ENCODE data around the gene CRADD. TPM values are rescaled to one million over a fixed set of nuclear protein-coding genes. Genes with fewer than 3 reads are reported as not detected.

Gene CRADD
- total RNA-seq, 1 donor from 2014 or later = 18.8 TPM

GRCh38 chr12:93786656-93787397 lies 109.7 kb downstream of the CRADD start:
- Mint-ChIP-seq H3K27me3 (ENCODE audit: unreplicated experiment) (peaks cover 2% of the 10 kb centered on the region), H3K4me3 (ENCODE audit: unreplicated experiment) (no peak overlapping the region), H3K9me3 (ENCODE audit: unreplicated experiment) (peaks cover 9% of the 10 kb centered on the region), H3K36me3 (ENCODE audit: unreplicated experiment) (no peaks in the 10 kb centered on the region), H3K27ac (ENCODE audit: unreplicated experiment) (no peak overlapping the region), H3K4me1 (ENCODE audit: low read depth, unreplicated experiment) (peaks cover 31% of the 10 kb centered on the region)
- no peak for TF ChIP-seq CTCF (IDR thresholded peaks at IDR 0.05; ENCODE audit: partially characterized antibody, unreplicated experiment)
- no peak for DNase-seq

- no peak for DNase-seq
- peaks cover 2% of the 10 kb centered on the region for H3K27me3 Mint-ChIP-seq (ENCODE audit: unreplicated experiment)
- H3K36me3 Mint-ChIP-seq (ENCODE audit: unreplicated experiment) = no peaks in the 10 kb centered on the region
- no peak for TF ChIP-seq CTCF (IDR thresholded peaks at IDR 0.05; ENCODE audit: partially characterized antibody, unreplicated experiment)
- peaks cover 6% of the 10 kb centered on the region for H3K9me3 Mint-ChIP-seq (ENCODE audit: unreplicated experiment)
- no peak overlapping the region for H3K27ac Mint-ChIP-seq (ENCODE audit: unreplicated experiment)
- H3K4me1 Mint-ChIP-seq (ENCODE audit: low read depth, unreplicated experiment) = peaks cover 25% of the 10 kb centered on the region
- H3K4me3 Mint-ChIP-seq (ENCODE audit: unreplicated experiment) = no peak overlapping the region
Measured at GRCh38 chr12:93788853-93789252, 111.7 kb downstream of the CRADD start.

GRCh38 chr12:93789767-93790166 lies 112.6 kb downstream of the CRADD start:
- no peak for DNase-seq

GRCh38 chr12:93790472-93791152 lies 113.4 kb downstream of the CRADD start:
- Mint-ChIP-seq H3K4me1 (ENCODE audit: low read depth, unreplicated experiment) (peaks cover 9% of the 10 kb centered on the region), H3K9me3 (ENCODE audit: unreplicated experiment) (no peaks in the 10 kb centered on the region), H3K27ac (ENCODE audit: unreplicated experiment) (no peak overlapping the region), H3K27me3 (ENCODE audit: unreplicated experiment) (peaks cover 2% of the 10 kb centered on the region), H3K4me3 (ENCODE audit: unreplicated experiment) (no peak overlapping the region), H3K36me3 (ENCODE audit: unreplicated experiment) (no peaks in the 10 kb centered on the region)
- DNase-seq = no peak
- no peak for TF ChIP-seq CTCF (IDR thresholded peaks at IDR 0.05; ENCODE audit: partially characterized antibody, unreplicated experiment)

More at GRCh38 chr12:93789767-93790166, 112.6 kb downstream of the CRADD start:
- H3K36me3 Mint-ChIP-seq (ENCODE audit: unreplicated experiment) = no peaks in the 10 kb centered on the region
- TF ChIP-seq CTCF (IDR thresholded peaks at IDR 0.05; ENCODE audit: partially characterized antibody, unreplicated experiment) = no peak
- H3K9me3 Mint-ChIP-seq (ENCODE audit: unreplicated experiment) = peaks cover 2% of the 10 kb centered on the region
- no peak overlapping the region for H3K4me3 Mint-ChIP-seq (ENCODE audit: unreplicated experiment)
- peaks cover 2% of the 10 kb centered on the region for H3K27me3 Mint-ChIP-seq (ENCODE audit: unreplicated experiment)
- no peak overlapping the region for H3K27ac Mint-ChIP-seq (ENCODE audit: unreplicated experiment)
- H3K4me1 Mint-ChIP-seq (ENCODE audit: low read depth, unreplicated experiment) = peaks cover 17% of the 10 kb centered on the region

GRCh38 chr12:93793007-93793406 lies 115.8 kb downstream of the CRADD start:
- no peak for TF ChIP-seq CTCF (IDR thresholded peaks at IDR 0.05; ENCODE audit: partially characterized antibody, unreplicated experiment)
- Mint-ChIP-seq H3K4me1 (ENCODE audit: low read depth, unreplicated experiment) (peaks cover 10% of the 10 kb centered on the region), H3K36me3 (ENCODE audit: unreplicated experiment) (no peaks in the 10 kb centered on the region), H3K27me3 (ENCODE audit: unreplicated experiment) (peaks cover under 1% of the 10 kb centered on the region), H3K27ac (ENCODE audit: unreplicated experiment) (no peak overlapping the region), H3K4me3 (ENCODE audit: unreplicated experiment) (no peak overlapping the region), H3K9me3 (ENCODE audit: unreplicated experiment) (no peaks in the 10 kb centered on the region)
- no peak for DNase-seq
